Naive B cell (primary cell): ENCODE measurements around the gene RAPSN. TPM values are rescaled to one million over a fixed set of nuclear protein-coding genes. Genes with fewer than 3 reads are reported as not detected.

Experiments
- ATAC-seq, 2 donors: fragments of 150-1000 bp; cut with Tn5 transposase; 2 replicates each; pipeline ENCODE4 v1.10.0; 2021; ENCODE audit warnings: low read depth in 2 of 2, mild to moderate bottlenecking in 2 of 2, moderate library complexity in 2 of 2
- DNase-seq: peaks from one replicate; pipeline ENCODE4 v3.0.0; 2022
- H3K27ac Mint-ChIP-seq, 6 donors: one replicate each; pipeline ENCODE4 v1.8.0; 2020 to 2022; ENCODE audit warnings: mild to moderate bottlenecking in 6 of 6, mixed read lengths in 6 of 6, moderate library complexity in 5 of 6, inconsistent platforms in 2 of 6
- H3K27me3 Mint-ChIP-seq, 3 donors: one replicate each; pipeline ENCODE4 v1.8.0; 2021 to 2022; ENCODE audit warnings: mixed read lengths in 3 of 3, mild to moderate bottlenecking in 1 of 3
- H3K36me3 Mint-ChIP-seq, 2 donors: one replicate each; pipeline ENCODE4 v1.8.0; 2020 to 2022; ENCODE audit warnings: mixed read lengths in 2 of 2, inconsistent platforms in 1 of 2, mild to moderate bottlenecking in 1 of 2
- H3K4me1 Mint-ChIP-seq, 3 donors: one replicate each; pipeline ENCODE4 v1.8.0; 2020 to 2022; ENCODE audit warnings: mixed read lengths in 3 of 3, inconsistent platforms in 1 of 3, mild to moderate bottlenecking in 1 of 3, moderate library complexity in 1 of 3
- H3K4me3 Mint-ChIP-seq, 8 donors: one replicate each; pipeline ENCODE4 v1.8.0; 2020 to 2022; ENCODE audit warnings: mild to moderate bottlenecking in 8 of 8, mixed read lengths in 8 of 8, moderate library complexity in 8 of 8, inconsistent platforms in 2 of 8
- H3K9me3 Mint-ChIP-seq, 7 donors: one replicate each; pipeline ENCODE4 v1.8.0; 2020 to 2022; ENCODE audit warnings: mixed read lengths in 7 of 7, mild to moderate bottlenecking in 5 of 7, inconsistent platforms in 2 of 7, moderate library complexity in 1 of 7
- polyA plus RNA-seq, 6 donors: library from polyadenylated mRNA; unstranded; fragments of 300-500 nt; fragmentation: Illumina TruSeq; gene quantifications; one replicate each; pipeline ENCODE4 v1.2.3, GENCODE V29; 2021; ENCODE audit warnings: low read depth in 6 of 6

Gene RAPSN
- polyA plus RNA-seq, 6 donors from 2014 or later, result not detected

- Mint-ChIP-seq H3K27me3 (no peaks in the 10 kb centered on the region), H3K9me3 (no peaks in the 10 kb centered on the region), H3K4me1 (peaks cover 3 to 6% (median 6%) of the 10 kb centered on the region in 3 donors), H3K27ac (no peak overlapping the region), H3K36me3 (no peaks in the 10 kb centered on the region), H3K4me3 (no peak overlapping the region)
- DNase-seq (no peak), ATAC-seq (no peak)
Observed at GRCh38 chr11:47453365-47453764, 4.4 kb upstream of the RAPSN start.

- Mint-ChIP-seq H3K36me3 (no peaks in the 10 kb centered on the region), H3K9me3 (no peaks in the 10 kb centered on the region), H3K27me3 (no peaks in the 10 kb centered on the region), H3K27ac (peak overlapping the region in 2 of 6 donors; percentile 15 to 42), H3K4me3 (no peak overlapping the region), H3K4me1 (peaks cover 3 to 6% (median 6%) of the 10 kb centered on the region in 3 donors)
- ATAC-seq (no peak), DNase-seq (no peak)
Observed at GRCh38 chr11:47451990-47452389, 3.1 kb upstream of the RAPSN start.

- DNase-seq, result no peak
- Mint-ChIP-seq H3K27me3 (no peaks in the 10 kb centered on the region), H3K27ac (no peak overlapping the region), H3K4me3 (no peak overlapping the region), H3K4me1 (peaks cover 3 to 6% (median 6%) of the 10 kb centered on the region in 3 donors), H3K36me3 (no peaks in the 10 kb centered on the region), H3K9me3 (no peaks in the 10 kb centered on the region)
- no peak for ATAC-seq
Observed at GRCh38 chr11:47451436-47451835, 2.5 kb upstream of the RAPSN start.

GRCh38 chr11:47449541-47449940 lies 605 bp upstream of the RAPSN start:
- ATAC-seq, result no peak
- H3K27me3 Mint-ChIP-seq, result no peaks in the 10 kb centered on the region
- DNase-seq, result no peak
- H3K4me3 Mint-ChIP-seq, result no peak overlapping the region
- H3K9me3 Mint-ChIP-seq, result no peaks in the 10 kb centered on the region
- H3K4me1 Mint-ChIP-seq, result peaks cover 3 to 6% (median 6%) of the 10 kb centered on the region in 3 donors
- no peak overlapping the region for H3K27ac Mint-ChIP-seq
- no peaks in the 10 kb centered on the region for H3K36me3 Mint-ChIP-seq

- Mint-ChIP-seq H3K27ac (no peak overlapping the region), H3K36me3 (no peaks in the 10 kb centered on the region), H3K4me3 (no peak overlapping the region), H3K27me3 (no peaks in the 10 kb centered on the region), H3K9me3 (no peaks in the 10 kb centered on the region), H3K4me1 (no peaks in the 10 kb centered on the region)
- ATAC-seq, result no peak
- no peak for DNase-seq
Observed at GRCh38 chr11:47447906-47448305, 1.0 kb downstream of the RAPSN start.

GRCh38 chr11:47446833-47447232 lies 2.1 kb downstream of the RAPSN start:
- H3K36me3 Mint-ChIP-seq, result no peaks in the 10 kb centered on the region
- no peaks in the 10 kb centered on the region for H3K27me3 Mint-ChIP-seq
- H3K4me3 Mint-ChIP-seq, result no peak overlapping the region
- no peak for DNase-seq
- peak overlapping the region in 1 of 6 donors; percentile 18 for H3K27ac Mint-ChIP-seq
- no peaks in the 10 kb centered on the region for H3K9me3 Mint-ChIP-seq
- no peaks in the 10 kb centered on the region for H3K4me1 Mint-ChIP-seq
- ATAC-seq, result no peak

GRCh38 chr11:47445840-47446239 lies 3.1 kb downstream of the RAPSN start:
- DNase-seq (no peak), ATAC-seq (no peak)
- Mint-ChIP-seq H3K36me3 (no peaks in the 10 kb centered on the region), H3K27ac (no peak overlapping the region), H3K9me3 (no peaks in the 10 kb centered on the region), H3K27me3 (no peaks in the 10 kb centered on the region), H3K4me1 (no peaks in the 10 kb centered on the region), H3K4me3 (no peak overlapping the region)

GRCh38 chr11:47443817-47444216 lies 5.1 kb downstream of the RAPSN start:
- Mint-ChIP-seq H3K36me3 (no peaks in the 10 kb centered on the region), H3K4me3 (no peak overlapping the region), H3K9me3 (no peaks in the 10 kb centered on the region), H3K27me3 (no peaks in the 10 kb centered on the region), H3K4me1 (no peaks in the 10 kb centered on the region), H3K27ac (no peak overlapping the region)
- ATAC-seq (no peak), DNase-seq (no peak)

GRCh38 chr11:47443028-47443700 lies 5.8 kb downstream of the RAPSN start:
- no peaks in the 10 kb centered on the region for H3K4me1 Mint-ChIP-seq
- ATAC-seq, result no peak

GRCh38 chr11:47442514-47442913 lies 6.4 kb downstream of the RAPSN start:
- H3K9me3 Mint-ChIP-seq, result no peaks in the 10 kb centered on the region
- no peaks in the 10 kb centered on the region for H3K4me1 Mint-ChIP-seq
- DNase-seq (no peak), ATAC-seq (no peak)
- no peaks in the 10 kb centered on the region for H3K27me3 Mint-ChIP-seq
- H3K36me3 Mint-ChIP-seq, result no peaks in the 10 kb centered on the region
- no peak overlapping the region for H3K27ac Mint-ChIP-seq
- no peak overlapping the region for H3K4me3 Mint-ChIP-seq

More at GRCh38 chr11:47443028-47443700, 5.8 kb downstream of the RAPSN start:
- Mint-ChIP-seq H3K36me3 (no peaks in the 10 kb centered on the region), H3K4me3 (peak overlapping the region in 1 of 8 donors; percentile 84), H3K27me3 (no peaks in the 10 kb centered on the region), H3K27ac (no peak overlapping the region), H3K9me3 (no peaks in the 10 kb centered on the region)
- no peak for DNase-seq

- H3K4me1 Mint-ChIP-seq, result no peaks in the 10 kb centered on the region
- H3K9me3 Mint-ChIP-seq, result peaks cover 0 to 2% (median 0%) of the 10 kb centered on the region in 7 donors
- H3K4me3 Mint-ChIP-seq, result no peak overlapping the region
- ATAC-seq (no peak), DNase-seq (no peak)
- no peak overlapping the region for H3K27ac Mint-ChIP-seq
- H3K36me3 Mint-ChIP-seq, result no peaks in the 10 kb centered on the region
- H3K27me3 Mint-ChIP-seq, result no peaks in the 10 kb centered on the region
Observed at GRCh38 chr11:47441421-47441820, 7.5 kb downstream of the RAPSN start.

- ATAC-seq, result no peak
- Mint-ChIP-seq H3K9me3 (peaks cover 0 to 2% (median 0%) of the 10 kb centered on the region in 7 donors), H3K4me3 (no peak overlapping the region), H3K36me3 (no peaks in the 10 kb centered on the region), H3K27me3 (no peaks in the 10 kb centered on the region), H3K4me1 (no peaks in the 10 kb centered on the region), H3K27ac (no peak overlapping the region)
- DNase-seq, result no peak
Observed at GRCh38 chr11:47440054-47440476, 8.9 kb downstream of the RAPSN start.

GRCh38 chr11:47438721-47439120 lies 10.2 kb downstream of the RAPSN start:
- no peak for DNase-seq
- Mint-ChIP-seq H3K27me3 (no peaks in the 10 kb centered on the region), H3K27ac (no peak overlapping the region), H3K36me3 (no peaks in the 10 kb centered on the region), H3K4me1 (no peaks in the 10 kb centered on the region), H3K4me3 (no peak overlapping the region), H3K9me3 (peaks cover 0 to 2% (median 0%) of the 10 kb centered on the region in 7 donors)
- ATAC-seq, result no peak

- Mint-ChIP-seq H3K9me3 (peaks cover 0 to 2% (median 0%) of the 10 kb centered on the region in 7 donors), H3K4me1 (no peaks in the 10 kb centered on the region), H3K36me3 (no peaks in the 10 kb centered on the region), H3K27ac (no peak overlapping the region), H3K27me3 (no peaks in the 10 kb centered on the region), H3K4me3 (no peak overlapping the region)
- DNase-seq (no peak), ATAC-seq (no peak)
Observed at GRCh38 chr11:47437746-47438418, 11.1 kb downstream of the RAPSN start.
